Measurements from ENCODE around the gene SDHAF2.

- TF ChIP-seq, protein P1, sequence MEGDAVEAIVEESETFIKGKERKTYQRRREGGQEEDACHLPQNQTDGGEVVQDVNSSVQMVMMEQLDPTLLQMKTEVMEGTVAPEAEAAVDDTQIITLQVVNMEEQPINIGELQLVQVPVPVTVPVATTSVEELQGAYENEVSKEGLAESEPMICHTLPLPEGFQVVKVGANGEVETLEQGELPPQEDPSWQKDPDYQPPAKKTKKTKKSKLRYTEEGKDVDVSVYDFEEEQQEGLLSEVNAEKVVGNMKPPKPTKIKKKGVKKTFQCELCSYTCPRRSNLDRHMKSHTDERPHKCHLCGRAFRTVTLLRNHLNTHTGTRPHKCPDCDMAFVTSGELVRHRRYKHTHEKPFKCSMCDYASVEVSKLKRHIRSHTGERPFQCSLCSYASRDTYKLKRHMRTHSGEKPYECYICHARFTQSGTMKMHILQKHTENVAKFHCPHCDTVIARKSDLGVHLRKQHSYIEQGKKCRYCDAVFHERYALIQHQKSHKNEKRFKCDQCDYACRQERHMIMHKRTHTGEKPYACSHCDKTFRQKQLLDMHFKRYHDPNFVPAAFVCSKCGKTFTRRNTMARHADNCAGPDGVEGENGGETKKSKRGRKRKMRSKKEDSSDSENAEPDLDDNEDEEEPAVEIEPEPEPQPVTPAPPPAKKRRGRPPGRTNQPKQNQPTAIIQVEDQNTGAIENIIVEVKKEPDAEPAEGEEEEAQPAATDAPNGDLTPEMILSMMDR (IDR thresholded peaks at IDR 0.05 in 2 of 3, conservative IDR thresholded peaks at IDR 0.05 in 1 of 3; ENCODE audit: borderline replicate concordance in 1 of 3, insufficient read depth in 1 of 3, low read depth in 2 of 3, low read length in 2 of 3), result peak in 2 of 3 experiments; percentile 86 to 95; a peak in 4 of 6 replicates
- TF ChIP-seq POLR2A (IDR thresholded peaks at IDR 0.05; ENCODE audit: borderline replicate concordance, extremely low read depth, insufficient read depth, insufficient read length) (no peak), YY1 (IDR thresholded peaks at IDR 0.05; ENCODE audit: extremely low read depth, insufficient replicate concordance, low read depth, low read length) (no peak), CEBPB (IDR thresholded peaks at IDR 0.05; ENCODE audit: low read depth) (no peak), EZH2 (IDR thresholded peaks at IDR 0.05) (no peak), POLR2AphosphoS5 (IDR thresholded peaks at IDR 0.05; ENCODE audit: low read depth, low read length) (no peak)
These were observed 52.6 kb downstream of the SDHAF2 start for GRCh38 chr11:61482513-61482912.
